ENCODE measurements around the gene SMAP2. TPM values are rescaled to one million over a fixed set of nuclear protein-coding genes. Genes with fewer than 3 reads are reported as not detected.
"Not testable (repeated sequence)": the region's sequence is repeated elsewhere in the genome, so short reads cannot be mapped to it uniquely, and the experiment has no call there.

SMAP2 gene
- total and polyA plus RNA-seq, 7 donors = 6.9 to 35.0 (median 18.0) TPM

DNA sequence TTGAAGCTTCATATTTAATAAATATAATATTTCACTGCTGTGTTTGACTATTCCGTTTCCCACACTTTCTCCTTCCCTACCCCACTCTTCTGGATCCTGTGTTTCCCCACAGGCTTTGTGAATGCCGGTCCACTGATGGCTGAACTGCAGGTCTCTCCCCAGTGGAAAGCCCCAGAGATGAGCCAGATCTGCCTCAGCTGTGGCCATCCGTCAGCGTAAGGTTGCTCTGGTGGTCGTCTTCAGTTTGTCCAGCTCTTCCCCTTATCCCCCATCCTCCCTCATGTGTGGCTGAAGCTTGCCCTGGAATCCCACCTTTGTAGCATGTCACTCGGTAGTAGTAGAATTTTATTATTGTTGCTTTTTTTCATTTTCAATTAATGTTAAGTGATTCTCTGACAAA, 11.4 kb downstream of the SMAP2 start:
- TF ChIP-seq, protein P1, sequence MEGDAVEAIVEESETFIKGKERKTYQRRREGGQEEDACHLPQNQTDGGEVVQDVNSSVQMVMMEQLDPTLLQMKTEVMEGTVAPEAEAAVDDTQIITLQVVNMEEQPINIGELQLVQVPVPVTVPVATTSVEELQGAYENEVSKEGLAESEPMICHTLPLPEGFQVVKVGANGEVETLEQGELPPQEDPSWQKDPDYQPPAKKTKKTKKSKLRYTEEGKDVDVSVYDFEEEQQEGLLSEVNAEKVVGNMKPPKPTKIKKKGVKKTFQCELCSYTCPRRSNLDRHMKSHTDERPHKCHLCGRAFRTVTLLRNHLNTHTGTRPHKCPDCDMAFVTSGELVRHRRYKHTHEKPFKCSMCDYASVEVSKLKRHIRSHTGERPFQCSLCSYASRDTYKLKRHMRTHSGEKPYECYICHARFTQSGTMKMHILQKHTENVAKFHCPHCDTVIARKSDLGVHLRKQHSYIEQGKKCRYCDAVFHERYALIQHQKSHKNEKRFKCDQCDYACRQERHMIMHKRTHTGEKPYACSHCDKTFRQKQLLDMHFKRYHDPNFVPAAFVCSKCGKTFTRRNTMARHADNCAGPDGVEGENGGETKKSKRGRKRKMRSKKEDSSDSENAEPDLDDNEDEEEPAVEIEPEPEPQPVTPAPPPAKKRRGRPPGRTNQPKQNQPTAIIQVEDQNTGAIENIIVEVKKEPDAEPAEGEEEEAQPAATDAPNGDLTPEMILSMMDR (IDR thresholded peaks at IDR 0.05) = no peak
- intact Hi-C loops (cut with DNase I) = no loop called here
- peaks cover 27% of the 10 kb centered on the region for H3K4me1 ChIP-seq
- H3K36me3 ChIP-seq (ENCODE audit: insufficient read depth in 1 of 2, low read depth in 1 of 2) = no peaks in the 10 kb centered on the region
- DNase-seq (no peak), ATAC-seq (no peak)
- H3K9me3 ChIP-seq = no peaks in the 10 kb centered on the region
- H3K27ac ChIP-seq = peak overlapping the region; percentile 70
- no peaks in the 10 kb centered on the region for H3K27me3 ChIP-seq (ENCODE audit: insufficient read depth in 3 of 3, low read length in 2 of 3)
- WGBS, 3 donors = 66 to 81% (median 67%) methylated on average over 6 of the region's 6 CpGs
- no peak overlapping the region for H3K4me3 ChIP-seq

DNA sequence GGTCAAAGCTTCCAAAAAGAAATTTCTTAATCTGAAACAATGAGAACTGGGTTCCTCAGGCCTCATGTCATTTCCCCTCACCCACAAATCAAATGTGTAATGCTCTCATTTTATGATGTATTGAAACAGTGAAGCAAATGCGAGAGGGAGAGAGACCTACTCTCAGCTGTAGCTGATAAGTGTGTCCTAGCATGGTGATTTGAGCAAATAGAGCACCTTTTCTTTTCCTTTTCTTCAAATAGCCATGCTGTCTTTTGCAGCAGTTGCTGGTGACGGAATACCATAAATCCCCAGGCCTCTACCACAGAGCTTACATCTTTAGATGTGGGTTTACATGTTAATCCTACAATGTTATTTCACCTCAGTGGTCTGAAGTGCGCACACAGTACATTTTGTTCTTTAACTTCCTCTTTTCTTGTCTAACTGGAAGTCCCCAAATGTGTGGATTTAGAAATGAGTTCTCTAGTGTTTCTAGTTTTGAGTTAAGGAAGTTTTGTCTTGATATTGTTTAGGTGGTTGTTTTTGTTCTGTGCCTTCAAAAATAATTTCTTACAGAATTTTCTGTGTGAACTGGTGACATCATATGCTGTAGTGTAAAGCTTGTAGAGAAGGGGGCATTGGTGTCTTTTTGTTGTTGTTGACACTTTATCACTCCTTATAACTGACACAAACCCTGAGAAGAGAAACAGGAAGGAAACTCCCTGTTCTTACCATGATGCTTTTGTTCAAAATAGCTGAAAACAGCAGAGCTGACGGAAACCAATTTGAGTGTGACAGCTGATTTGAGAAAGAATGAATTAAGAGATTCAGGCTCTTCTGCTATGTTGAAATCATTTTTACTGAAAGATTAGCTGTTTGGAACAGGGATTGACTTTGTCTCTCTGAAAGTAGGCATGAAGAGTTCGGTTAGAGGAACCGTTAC, 12.2 kb downstream of the SMAP2 start:
- ATAC-seq = peak in 1 of 4 donors; percentile 39
- Histone ChIP-seq H3K27me3 (ENCODE audit: insufficient read depth in 3 of 3, low read length in 2 of 3) (no peaks in the 10 kb centered on the region), H3K4me3 (peak overlapping the region; percentile 11), H3K36me3 (ENCODE audit: insufficient read depth in 1 of 2, low read depth in 1 of 2) (no peaks in the 10 kb centered on the region), H3K27ac (peak overlapping the region; percentile 70), H3K4me1 (peaks cover 34% of the 10 kb centered on the region), H3K9me3 (no peaks in the 10 kb centered on the region)
- DNase-seq = no peak
- 62 to 72% (median 67%) methylated on average over 6 of the region's 6 CpGs for WGBS, 3 donors
- TF ChIP-seq, protein P1 (IDR thresholded peaks at IDR 0.05) = no peak
- intact Hi-C loops (cut with DNase I) = no loop called here

GRCh38 chr1:40386359-40386723, 12.8 kb downstream of the SMAP2 start:
- no peaks in the 10 kb centered on the region for H3K9me3 ChIP-seq
- TF ChIP-seq, protein P1 (IDR thresholded peaks at IDR 0.05) = no peak
- intact Hi-C loops (cut with DNase I) = no loop called here
- H3K4me3 ChIP-seq = peak overlapping the region; percentile 11
- peak overlapping the region; percentile 70 for H3K27ac ChIP-seq
- peaks cover 34% of the 10 kb centered on the region for H3K4me1 ChIP-seq
- no peaks in the 10 kb centered on the region for H3K36me3 ChIP-seq (ENCODE audit: insufficient read depth in 1 of 2, low read depth in 1 of 2)
- H3K27me3 ChIP-seq (ENCODE audit: insufficient read depth in 3 of 3, low read length in 2 of 3) = no peaks in the 10 kb centered on the region
- DNase-seq (no peak), ATAC-seq (no peak)
- WGBS, 3 donors = 44 to 58% (median 45%) methylated on average over 3 of the region's 3 CpGs

- Histone ChIP-seq H3K27ac (peak overlapping the region; percentile 70), H3K36me3 (ENCODE audit: insufficient read depth in 1 of 2, low read depth in 1 of 2) (no peaks in the 10 kb centered on the region), H3K4me3 (no peak overlapping the region), H3K4me1 (peaks cover 34% of the 10 kb centered on the region), H3K9me3 (no peaks in the 10 kb centered on the region), H3K27me3 (ENCODE audit: insufficient read depth in 3 of 3, low read length in 2 of 3) (no peaks in the 10 kb centered on the region)
- intact Hi-C loops (cut with DNase I) = no loop called here
- ATAC-seq (no peak), DNase-seq (no peak)
- TF ChIP-seq, protein P1 (IDR thresholded peaks at IDR 0.05) = no peak
- WGBS, 3 donors = 77 to 79% (median 78%) methylated on average over 9 of the region's 9 CpGs
Measured at GRCh38 chr1:40386796-40387195, 13.3 kb downstream of the SMAP2 start.

- peaks cover 42% of the 10 kb centered on the region for H3K4me1 ChIP-seq
- 94 to 98% (median 97%) methylated on average over 29 to 38 of the region's 38 CpGs for WGBS, 3 donors
- H3K27me3 ChIP-seq (ENCODE audit: insufficient read depth in 3 of 3, low read length in 2 of 3); H3K36me3 ChIP-seq (ENCODE audit: insufficient read depth in 1 of 2, low read depth in 1 of 2); H3K9me3 ChIP-seq; H3K27ac ChIP-seq; DNase-seq; H3K4me3 ChIP-seq; intact Hi-C loops (cut with DNase I); ATAC-seq: not testable (repeated sequence)
Measured at GRCh38 chr1:40387381-40388306, 14.1 kb downstream of the SMAP2 start.

GRCh38 chr1:40388456-40389321, 15.2 kb downstream of the SMAP2 start:
- DNase-seq; H3K27ac ChIP-seq; ATAC-seq; H3K36me3 ChIP-seq (ENCODE audit: insufficient read depth in 1 of 2, low read depth in 1 of 2); H3K9me3 ChIP-seq; intact Hi-C loops (cut with DNase I); H3K4me3 ChIP-seq; H3K27me3 ChIP-seq (ENCODE audit: insufficient read depth in 3 of 3, low read length in 2 of 3): not testable (repeated sequence)
- peaks cover 41% of the 10 kb centered on the region for H3K4me1 ChIP-seq
- 93 to 94% (median 94%) methylated on average over 24 to 26 of the region's 28 CpGs for WGBS, 3 donors

All from psoas muscle (tissue), 8 donors.